ENCODE measurements around the gene SMOC2.
"Not testable (repeated sequence)": the region's sequence is repeated elsewhere in the genome, so short reads cannot be mapped to it uniquely, and the experiment has no call there.

SMOC2 gene

GRCh38 chr6:168524571-168525001 lies 83.6 kb downstream of the SMOC2 start:
- no peak for DNase-seq

GRCh38 chr6:168525114-168525513 lies 84.1 kb downstream of the SMOC2 start:
- DNase-seq: no peak

- DNase-seq: no peak
Observed at GRCh38 chr6:168525926-168526630, 85.1 kb downstream of the SMOC2 start.

- no peak for DNase-seq
Observed at GRCh38 chr6:168526841-168527281, 85.9 kb downstream of the SMOC2 start.

DNA sequence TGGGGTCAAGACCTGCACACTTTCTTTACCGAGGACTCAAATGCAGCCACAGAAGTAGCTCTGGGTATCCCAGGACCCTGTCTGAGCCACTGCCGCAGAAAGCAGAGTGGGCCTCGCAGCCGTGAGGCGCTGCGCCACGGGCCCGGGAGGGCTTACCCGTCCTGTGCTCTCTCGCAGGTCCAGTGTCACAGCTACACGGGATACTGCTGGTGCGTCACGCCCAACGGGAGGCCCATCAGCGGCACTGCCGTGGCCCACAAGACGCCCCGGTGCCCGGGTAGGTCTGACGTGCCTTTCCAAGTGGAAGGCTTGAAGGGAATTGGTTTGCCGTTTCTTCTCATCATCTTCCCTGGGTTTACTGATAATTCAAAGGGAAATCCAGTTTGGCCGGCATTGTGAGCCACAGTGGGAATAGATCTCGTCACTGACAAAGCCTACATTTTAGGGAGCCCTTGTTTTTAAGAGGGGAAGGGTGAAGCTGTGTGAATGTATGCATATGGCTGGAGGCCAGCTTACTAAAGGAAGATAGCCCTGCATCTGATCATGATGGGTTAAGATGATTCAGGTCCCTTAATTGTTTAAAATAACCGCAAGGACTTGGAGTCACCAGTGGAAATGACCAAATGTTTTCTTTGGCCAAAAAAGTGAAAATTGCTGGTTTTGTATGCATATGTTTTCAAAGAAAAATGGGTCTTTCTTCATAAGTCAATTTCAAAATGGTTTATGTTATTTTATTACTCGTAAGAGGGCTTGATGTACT lies 86.6 kb downstream of the SMOC2 start:
- no peak for DNase-seq

DNA sequence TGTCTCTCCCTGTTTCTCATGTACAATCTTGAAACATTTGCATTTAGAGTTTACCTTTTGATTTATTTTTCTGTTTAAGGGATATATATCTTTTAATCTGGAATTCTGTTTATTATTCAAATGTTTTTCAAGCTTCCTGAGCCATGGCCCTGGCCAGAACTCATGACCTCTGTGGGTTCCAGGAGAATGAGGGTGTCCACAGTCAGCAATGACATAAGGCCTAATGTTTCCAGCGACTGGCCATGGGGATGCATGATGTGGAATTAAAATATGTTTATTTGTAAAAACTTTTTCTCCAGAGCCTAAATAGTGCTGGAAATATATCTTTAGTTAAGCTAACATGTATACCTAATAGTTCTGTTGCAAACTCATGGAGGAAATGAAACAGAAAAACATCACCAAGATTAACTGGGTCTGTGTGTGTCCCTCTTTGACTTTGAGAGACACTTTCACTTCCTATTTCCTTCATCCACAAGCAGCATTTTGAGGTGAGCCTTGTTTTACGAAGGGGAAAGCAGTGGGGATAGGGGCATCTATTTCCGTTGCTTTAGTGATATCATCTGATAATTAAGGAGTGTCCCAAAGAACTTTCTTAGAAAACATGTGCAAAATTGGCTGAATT lies 87.6 kb downstream of the SMOC2 start:
- no peak for DNase-seq

GRCh38 chr6:168529214-168529613 lies 88.2 kb downstream of the SMOC2 start:
- DNase-seq: no peak

DNA sequence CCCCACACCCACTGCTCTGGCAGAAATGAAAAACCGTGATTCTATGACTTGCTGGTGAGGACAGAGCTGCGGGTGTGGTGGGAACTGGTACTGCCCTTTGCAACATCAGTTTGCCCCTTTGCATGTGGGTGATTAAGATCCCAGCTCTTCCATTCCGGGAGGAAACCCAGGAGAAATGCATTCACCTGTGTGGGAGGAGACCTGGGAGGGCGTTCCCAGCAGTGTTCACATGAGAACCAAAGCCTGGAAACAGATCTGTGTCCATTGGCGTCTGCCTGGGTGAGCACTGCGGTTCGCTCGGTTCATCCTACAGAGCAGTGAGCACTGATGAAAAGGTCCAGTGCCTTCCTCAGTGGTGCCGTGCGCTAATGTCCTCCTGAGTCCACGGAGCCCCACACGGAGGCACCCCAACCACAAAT lies 89.7 kb downstream of the SMOC2 start:
- DNase-seq: no peak

GRCh38 chr6:168532070-168532469 lies 91.1 kb downstream of the SMOC2 start:
- DNase-seq: no peak

DNA sequence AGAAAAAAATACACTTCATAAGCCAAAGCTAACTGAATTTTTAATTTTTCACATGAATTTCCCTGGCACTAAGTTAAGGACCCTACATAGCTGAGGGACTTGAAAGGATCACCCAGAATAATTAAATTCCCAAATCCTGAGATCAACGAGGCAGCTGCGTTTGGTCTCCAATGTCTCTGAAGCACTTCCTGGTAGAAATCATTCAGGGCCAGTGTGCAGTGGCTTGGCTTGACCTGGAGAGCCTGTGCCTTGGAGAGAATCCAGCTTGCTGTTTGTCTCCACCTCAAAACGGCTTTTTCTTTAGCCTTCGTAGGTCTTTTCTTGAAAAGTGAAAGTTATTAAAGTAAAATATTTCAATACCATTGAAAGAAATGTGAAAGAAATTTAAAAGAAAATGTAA lies 92.4 kb downstream of the SMOC2 start:
- DNase-seq: no peak

DNA sequence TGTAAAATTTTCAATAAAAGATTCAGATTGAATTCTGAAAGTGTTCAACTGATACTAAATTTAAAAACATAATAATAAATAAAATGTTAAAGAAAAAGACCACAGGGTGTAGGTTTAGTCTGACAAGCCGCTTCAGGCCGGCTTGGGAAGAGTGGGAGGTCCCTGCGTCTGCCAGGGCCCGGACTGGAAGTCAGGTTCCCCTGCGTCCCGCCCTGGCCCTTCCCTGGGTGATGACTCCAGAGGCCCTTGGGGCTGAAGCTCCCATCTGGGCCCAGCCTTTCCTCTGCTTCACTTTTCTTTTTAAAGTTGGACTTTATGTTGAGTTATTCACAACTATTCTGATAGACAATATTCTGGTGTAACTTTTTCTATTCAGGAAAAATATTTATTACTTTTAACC lies 93.3 kb downstream of the SMOC2 start:
- no peak for DNase-seq

DNA sequence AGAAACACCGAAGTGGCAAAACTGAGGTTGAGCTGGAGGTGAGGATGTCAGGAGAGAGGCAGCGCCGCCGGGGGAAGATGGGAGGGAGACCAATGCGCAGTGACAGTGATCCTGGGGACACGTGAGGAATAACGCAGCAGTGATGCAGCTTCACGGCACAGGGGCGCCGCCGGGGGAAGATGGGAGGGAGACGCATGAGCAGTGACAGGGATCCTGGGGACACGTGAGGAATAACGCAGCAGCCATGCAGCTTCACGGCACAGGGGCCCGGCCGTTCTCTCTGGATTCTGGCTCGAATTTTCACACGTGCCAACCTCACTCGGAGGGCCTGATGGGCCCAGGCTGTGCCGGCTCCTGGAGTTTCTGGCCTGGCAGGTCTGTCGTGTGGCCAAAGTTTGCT lies 94.7 kb downstream of the SMOC2 start:
- DNase-seq: no peak

- no peak for DNase-seq
Observed at GRCh38 chr6:168536196-168536595, 95.2 kb downstream of the SMOC2 start.

GRCh38 chr6:168536665-168537539 lies 95.9 kb downstream of the SMOC2 start:
- DNase-seq: no peak

GRCh38 chr6:168537540-168537884 lies 96.5 kb downstream of the SMOC2 start:
- no peak for DNase-seq

- not testable (repeated sequence) for DNase-seq
Observed at GRCh38 chr6:168538188-168538891, 97.4 kb downstream of the SMOC2 start.

- DNase-seq: no peak
Observed at GRCh38 chr6:168538892-168539811, 98.2 kb downstream of the SMOC2 start.

DNA sequence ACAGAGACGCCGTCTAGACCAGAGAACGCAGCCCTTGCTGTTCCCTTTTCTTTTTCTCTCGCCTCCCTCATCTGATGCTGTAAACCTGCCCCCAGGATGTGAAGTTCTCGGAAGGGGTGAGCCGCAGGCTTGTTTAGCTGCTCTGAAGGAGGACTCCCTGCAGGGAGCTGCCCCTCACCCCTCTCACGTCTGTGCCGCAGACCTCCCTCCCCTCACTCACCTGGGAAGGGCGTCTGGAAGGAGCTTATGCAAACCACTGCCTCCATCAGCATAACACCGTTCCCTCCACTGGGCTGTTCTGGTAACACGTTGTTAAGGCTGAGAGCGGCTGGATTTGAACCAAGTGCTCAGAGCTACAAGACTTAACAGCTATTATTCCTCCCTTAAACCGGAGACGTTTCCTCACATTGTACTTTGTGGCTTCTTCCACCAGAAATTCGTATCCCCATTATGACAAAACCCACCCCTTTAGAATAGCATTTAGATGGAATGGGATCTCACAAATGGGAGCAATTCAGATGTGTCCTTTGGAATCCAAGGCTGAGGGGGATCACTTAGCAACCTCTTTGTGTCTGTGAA lies 99.8 kb downstream of the SMOC2 start:
- DNase-seq: no peak

DNA sequence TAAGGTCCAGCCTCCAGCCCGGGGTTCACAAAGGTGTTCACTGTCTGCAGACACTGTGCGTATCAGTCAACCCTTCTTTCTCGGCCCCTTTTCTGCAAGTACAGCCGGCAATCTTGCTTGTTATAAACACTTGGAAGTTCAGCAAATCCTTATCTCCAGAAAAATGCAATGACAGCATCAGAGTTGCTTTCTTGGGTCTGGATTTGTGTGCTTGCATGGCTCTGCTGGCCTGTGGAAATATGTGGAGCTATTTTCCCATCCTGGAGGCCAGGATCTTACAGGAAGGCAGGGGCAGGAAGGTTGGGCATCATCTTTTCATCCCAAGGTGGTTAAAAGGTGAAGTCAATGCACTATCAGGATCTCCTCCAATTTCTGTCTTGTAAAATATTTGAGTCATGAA lies 100.3 kb downstream of the SMOC2 start:
- DNase-seq: no peak

DNA sequence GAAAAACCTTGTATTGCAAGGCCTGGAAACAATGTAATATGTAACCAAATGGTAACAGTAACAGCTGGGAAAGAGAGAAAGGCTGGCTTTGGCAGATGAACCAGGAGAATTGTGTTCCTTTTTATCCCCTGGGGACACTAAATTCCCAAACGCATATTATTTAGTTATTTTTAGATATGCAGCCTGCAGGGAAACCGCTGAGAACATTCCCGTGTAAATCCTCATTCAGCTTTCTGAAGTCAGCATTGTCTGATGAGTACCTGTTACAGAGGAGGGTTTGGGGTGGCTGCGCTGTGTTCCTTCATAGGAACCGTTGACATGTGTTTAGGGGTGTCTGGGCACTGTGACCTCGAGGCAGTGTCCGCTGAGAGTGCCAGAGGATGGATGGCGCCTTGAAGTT lies 101.3 kb downstream of the SMOC2 start:
- DNase-seq: no peak

GRCh38 chr6:168545428-168545827 lies 104.4 kb downstream of the SMOC2 start:
- DNase-seq: no peak

Measured in activated T-cell treated with anti-CD3 and anti-CD28 coated beads, Interleukin-2, amount 50 U/mL, for 48 hours (primary cell).